GM12878 (cell line): ENCODE results near the gene LCN1. TPM values are rescaled to one million over a fixed set of nuclear protein-coding genes. Genes with fewer than 3 reads are reported as not detected.

ENCODE experiments used
- ATAC-seq: fragments of 200-7000 bp; cut with Tn5 transposase; 3 replicates; pipeline ENCODE4 v1.9.1; 2020; ENCODE audit warnings: mild to moderate bottlenecking, moderate library complexity
- BruUV-seq: library from RNA; stranded (reverse); fragments of 400-500 nt; replicated peaks from 2 replicates; lab custom pipeline; 2021; lab: Mats Ljungman, UMichigan
- CTCF ChIA-PET: fragments of 300-600 bp; sonication (Branson Sonifier 250); formaldehyde crosslinking; extraction: SDS; loops from one replicate; lab custom pipeline; 2021; ENCODE audit warnings: inconsistent platforms; lab: Yijun Ruan, JAX
- POLR2A ChIA-PET: fragments of 350-600 bp; formaldehyde crosslinking; extraction: SDS; loops from one replicate; lab custom pipeline; 2021; ENCODE audit warnings: inconsistent platforms; lab: Charles Lee
- RAD21 ChIA-PET: fragments of 300-600 bp; sonication (Branson Sonifier 250); formaldehyde crosslinking; loops from one replicate; lab custom pipeline; 2023; ENCODE audit warnings: antibody characterized with exemption; ENCODE audit not compliant: unreplicated experiment; lab: Charles Lee
- SMC1A ChIA-PET: fragments of 300-600 bp; sonication (Branson Sonifier 250); formaldehyde crosslinking; loops from one replicate; lab custom pipeline; 2023; ENCODE audit not compliant: unreplicated experiment, uncharacterized antibody; lab: Charles Lee
- DNase-seq: peaks from one replicate; pipeline ENCODE4 v3.0.0-alpha.2; 2011; ENCODE audit warnings: low read depth, low spot score
- FAIRE-seq: peaks from 3 replicates; lab custom pipeline; 2011; peaks lifted over from hg19 to GRCh38; lab: Jason Lieb, UNC
- H2AFZ ChIP-seq: 2 replicates; pipeline ENCODE4 v1.6.0; 2011; ENCODE audit warnings: low read depth, low read length, control low read depth; ENCODE audit not compliant: control insufficient read depth
- H3K27ac ChIP-seq: 2 replicates; pipeline ENCODE4 v1.5.1; 2011; ENCODE audit warnings: control low read depth; ENCODE audit not compliant: control insufficient read depth, insufficient read depth
- H3K27me3 ChIP-seq, 2 experiments: replicated peaks in 1 of 2; 2 replicates each; pipeline versions ENCODE4 v1.6.0 to v1.6.1; 2011; ENCODE audit warnings: low read length in 1 of 2; ENCODE audit not compliant: control insufficient read depth in 2 of 2, insufficient read depth in 2 of 2
- H3K36me3 ChIP-seq, 2 experiments: 2 replicates each; pipeline ENCODE4 v1.5.1; 2011; ENCODE audit warnings: low read length in 1 of 2; ENCODE audit not compliant: control insufficient read depth in 2 of 2, insufficient read depth in 2 of 2
- H3K4me1 ChIP-seq: 2 replicates; pipeline ENCODE4 v1.6.1; 2011; ENCODE audit warnings: mild to moderate bottlenecking, low read length, moderate library complexity, mixed read lengths; ENCODE audit not compliant: control insufficient read depth, insufficient read depth
- H3K4me2 ChIP-seq: 2 replicates; pipeline ENCODE4 v1.6.0; 2011; ENCODE audit warnings: control low read depth; ENCODE audit not compliant: control insufficient read depth, insufficient read depth
- H3K4me3 ChIP-seq: fragments of 200-600 bp; sonication (generic); 2 replicates; pipeline ENCODE4 v1.5.1; 2016
- H3K79me2 ChIP-seq: 2 replicates; pipeline ENCODE4 v1.6.0; 2011; ENCODE audit warnings: low read length; ENCODE audit not compliant: control insufficient read depth, insufficient read depth
- H3K9ac ChIP-seq: 2 replicates; pipeline ENCODE4 v1.8.0; 2011; ENCODE audit warnings: low read length, control low read depth, mixed read lengths; ENCODE audit not compliant: control insufficient read depth, insufficient read depth
- H3K9me3 ChIP-seq: replicated peaks from 3 replicates; pipeline ENCODE4 v1.5.1; 2011; ENCODE audit warnings: mild to moderate bottlenecking, low read length; ENCODE audit not compliant: control insufficient read depth, insufficient read depth
- H4K20me1 ChIP-seq: 2 replicates; pipeline ENCODE4 v1.6.0; 2011; ENCODE audit not compliant: control insufficient read depth, insufficient read depth
- BCL11A ChIP-seq: IDR thresholded peaks from 2 replicates; pipeline ENCODE4 v1.6.1; 2011; ENCODE audit warnings: low read depth, low read length
- CHD4 ChIP-seq: fragments of 200-600 bp; sonication (generic); IDR thresholded peaks from 2 replicates; pipeline ENCODE4 v1.6.1; 2016; ENCODE audit warnings: mild to moderate bottlenecking
- EZH2 ChIP-seq: IDR thresholded peaks from 2 replicates; pipeline ENCODE4 v1.6.1; 2012; ENCODE audit warnings: low read depth, mild to moderate bottlenecking, control low read depth, inconsistent platforms, low read length, borderline replicate concordance; ENCODE audit not compliant: control insufficient read depth
- FOS ChIP-seq: IDR thresholded peaks from 3 replicates; pipeline ENCODE4 v1.6.1; 2011; ENCODE audit warnings: borderline replicate concordance; ENCODE audit not compliant: insufficient read length; ENCODE audit errors: extremely low read depth
- HDAC6 ChIP-seq: fragments of 200-600 bp; sonication (generic); IDR thresholded peaks from one replicate; pipeline ENCODE4 v1.8.0; 2017; ENCODE audit warnings: antibody characterized with exemption; ENCODE audit not compliant: unreplicated experiment
- IRF3 ChIP-seq: fragments of 450-650 bp; IDR thresholded peaks from 2 replicates; pipeline ENCODE4 v1.6.1; 2014; ENCODE audit warnings: mild to moderate bottlenecking
- IRF5 ChIP-seq: fragments of 450-650 bp; IDR thresholded peaks from 2 replicates; pipeline ENCODE4 v1.6.1; 2017; ENCODE audit warnings: borderline replicate concordance
- MTA3 ChIP-seq: IDR thresholded peaks from 2 replicates; pipeline ENCODE4 v1.6.1; 2012; ENCODE audit warnings: low read length, inconsistent platforms, borderline replicate concordance
- MYC ChIP-seq: IDR thresholded peaks from 2 replicates; pipeline ENCODE4 v1.6.1; 2011; ENCODE audit warnings: mild to moderate bottlenecking, low read length, moderate library complexity, inconsistent platforms; ENCODE audit not compliant: insufficient read depth, insufficient replicate concordance, insufficient read length, severe bottlenecking
- NR2C1 ChIP-seq: fragments of 450-650 bp; IDR thresholded peaks from 2 replicates; pipeline ENCODE4 v1.6.1; 2017; ENCODE audit warnings: antibody characterized with exemption, mild to moderate bottlenecking, moderate library complexity
- NR2F1 ChIP-seq: fragments of 450-650 bp; conservative IDR thresholded peaks from 2 replicates; pipeline ENCODE4 v1.6.1; 2017; ENCODE audit warnings: mild to moderate bottlenecking
- SMARCA5 ChIP-seq: fragments of 450-650 bp; IDR thresholded peaks from 2 replicates; pipeline ENCODE4 v1.6.1; 2017; ENCODE audit warnings: mild to moderate bottlenecking
- SUPT20H ChIP-seq: IDR thresholded peaks from 2 replicates; pipeline ENCODE4 v1.6.1; 2011; ENCODE audit warnings: low read depth, mild to moderate bottlenecking, low read length, moderate library complexity, borderline replicate concordance; ENCODE audit not compliant: control insufficient read depth
- TAF1 ChIP-seq: IDR thresholded peaks from 2 replicates; pipeline ENCODE4 v1.6.1; 2011; ENCODE audit warnings: mild to moderate bottlenecking, low read depth, low read length, borderline replicate concordance
- TCF3 ChIP-seq: IDR thresholded peaks from 2 replicates; pipeline ENCODE4 v1.6.1; 2012; ENCODE audit warnings: low read depth, mild to moderate bottlenecking, low read length, borderline replicate concordance; ENCODE audit not compliant: insufficient read depth
- ZNF622 ChIP-seq: fragments of 450-650 bp; IDR thresholded peaks from 2 replicates; pipeline ENCODE4 v1.6.1; 2017; ENCODE audit warnings: mild to moderate bottlenecking, inconsistent platforms
- WGBS: methylation state at CpG from one replicate; pipeline ENCODE4 v1.1.6; 2016; ENCODE audit warnings: low lambda C conversion rate; ENCODE audit not compliant: insufficient replicate concordance, insufficient coverage; ENCODE audit errors: missing lambda C conversion rate; 5-methylcytosine and 5-hydroxymethylcytosine counted together
- in situ Hi-C: fragments of 300-500 bp; cut with MboI; formaldehyde crosslinking; loops from 9 replicates; pipeline ENCODE4 v1.14.3; 2018; ENCODE audit warnings: mixed read lengths
- intact Hi-C: fragments of 100-400 bp; cut with micrococcal nuclease; formaldehyde crosslinking; loops from one replicate; pipeline ENCODE4 v1.14.2; 2022; ENCODE audit not compliant: unreplicated experiment
- polyA plus RNA-seq, 11 experiments: library from polyadenylated mRNA; depleted of rRNA in 4 of 11; unstranded in 6 of 11; stranded (reverse) in 5 of 11; fragments of >200 nt; fragmentation: Nextera tagmentation in 4 of 11; fragmentation: Illumina TruSeq in 1 of 11; extraction: Ambion mirVana in 4 of 11; extraction: Trizol in 1 of 11; gene quantifications; 1 replicate in 1 of 11; 2 replicates in 10 of 11; pipeline versions ENCODE4 v1.2.1 to v1.2.3, GENCODE V29; 2011 to 2016; ENCODE audit warnings: inconsistent platforms in 2 of 11, missing spikeins in 2 of 11, low read depth in 1 of 11
- total RNA-seq, 4 experiments: library from RNA; depleted of rRNA in 3 of 4; stranded (reverse); fragments of >200 nt in 3 of 4; fragmentation: Illumina TruSeq in 1 of 4; extraction: Trizol in 1 of 4; gene quantifications; 2 replicates each; pipeline versions ENCODE4 v1.2.1 to v1.2.3, GENCODE V29; 2013 to 2021
- TF ChIP-seq, protein P1 (sequence below): IDR thresholded peaks from 2 replicates; pipeline ENCODE4 v1.6.1; 2011; ENCODE audit warnings: low read depth, mild to moderate bottlenecking, low read length, moderate library complexity, borderline replicate concordance; ENCODE audit errors: extremely low read depth
- TF ChIP-seq, protein P2 (sequence below): fragments of 450-650 bp; conservative IDR thresholded peaks from 2 replicates; pipeline ENCODE4 v1.6.1; 2017; ENCODE audit warnings: mild to moderate bottlenecking, moderate library complexity

LCN1 gene
- total and polyA plus RNA-seq, 10 of the 15 experiments (the other 5 are each of a cell fraction or from before 2014, with no cell fraction given), result not detected

DNA sequence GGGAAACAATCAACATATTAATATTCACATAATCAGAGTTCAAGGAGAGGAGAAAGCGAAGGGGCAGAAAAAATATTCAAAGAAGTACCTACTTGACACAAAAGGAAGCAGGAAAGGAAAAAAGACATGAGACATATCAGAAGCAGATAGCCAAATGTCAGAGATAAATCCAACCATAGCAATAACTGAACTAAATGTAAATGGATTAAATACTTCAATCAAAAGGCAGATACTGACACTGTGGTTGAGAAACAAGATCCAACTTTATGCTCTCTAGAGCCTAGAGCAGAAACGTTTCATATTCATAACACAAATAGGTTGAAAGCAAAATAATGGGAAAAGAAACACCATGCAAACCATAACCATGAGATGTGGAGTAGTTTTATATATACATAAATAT lies 11.8 kb upstream of the LCN1 start:
- Histone ChIP-seq H2AFZ (no peak overlapping the region), H4K20me1 (no peaks in the 10 kb centered on the region), H3K27ac (no peak overlapping the region), H3K4me2 (no peak overlapping the region), H3K4me3 (no peak overlapping the region), H3K27me3 (no peaks in the 10 kb centered on the region; a peak in 1 of 4 replicates), H3K36me3 (peaks cover 0 to 6% of the 10 kb centered on the region in 2 experiments; a peak in 3 of 4 replicates), H3K9ac (no peak overlapping the region), H3K9me3 (no peaks in the 10 kb centered on the region; the same call in 2 of the 3 replicates), H3K4me1 (no peaks in the 10 kb centered on the region), H3K79me2 (no peaks in the 10 kb centered on the region)
- SMC1A ChIA-PET, result no interaction called here
- in situ Hi-C loops (no loop called here), intact Hi-C loops (no loop called here)
- DNase-seq (no peak), FAIRE-seq (no peak), ATAC-seq (no peak)
- RAD21 ChIA-PET, result no interaction called here
- TF ChIP-seq ZNF622 (no peak), TCF3 (no peak), CHD4 (no peak), IRF5 (no peak), NR2F1 (no peak), MYC (no peak), MTA3 (no peak), NR2C1 (no peak), SMARCA5 (no peak), EZH2 (no peak), HDAC6 (no peak), TAF1 (no peak), BCL11A (no peak), FOS (no peak), IRF3 (no peak), SUPT20H (no peak)
- TF ChIP-seq, protein P1, sequence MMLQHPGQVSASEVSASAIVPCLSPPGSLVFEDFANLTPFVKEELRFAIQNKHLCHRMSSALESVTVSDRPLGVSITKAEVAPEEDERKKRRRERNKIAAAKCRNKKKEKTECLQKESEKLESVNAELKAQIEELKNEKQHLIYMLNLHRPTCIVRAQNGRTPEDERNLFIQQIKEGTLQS, result no peak
- TF ChIP-seq, protein P2, sequence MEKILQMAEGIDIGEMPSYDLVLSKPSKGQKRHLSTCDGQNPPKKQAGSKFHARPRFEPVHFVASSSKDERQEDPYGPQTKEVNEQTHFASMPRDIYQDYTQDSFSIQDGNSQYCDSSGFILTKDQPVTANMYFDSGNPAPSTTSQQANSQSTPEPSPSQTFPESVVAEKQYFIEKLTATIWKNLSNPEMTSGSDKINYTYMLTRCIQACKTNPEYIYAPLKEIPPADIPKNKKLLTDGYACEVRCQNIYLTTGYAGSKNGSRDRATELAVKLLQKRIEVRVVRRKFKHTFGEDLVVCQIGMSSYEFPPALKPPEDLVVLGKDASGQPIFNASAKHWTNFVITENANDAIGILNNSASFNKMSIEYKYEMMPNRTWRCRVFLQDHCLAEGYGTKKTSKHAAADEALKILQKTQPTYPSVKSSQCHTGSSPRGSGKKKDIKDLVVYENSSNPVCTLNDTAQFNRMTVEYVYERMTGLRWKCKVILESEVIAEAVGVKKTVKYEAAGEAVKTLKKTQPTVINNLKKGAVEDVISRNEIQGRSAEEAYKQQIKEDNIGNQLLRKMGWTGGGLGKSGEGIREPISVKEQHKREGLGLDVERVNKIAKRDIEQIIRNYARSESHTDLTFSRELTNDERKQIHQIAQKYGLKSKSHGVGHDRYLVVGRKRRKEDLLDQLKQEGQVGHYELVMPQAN, result no peak
- POLR2A ChIA-PET, result no interaction called here
- CTCF ChIA-PET, result no interaction called here
- WGBS, result 42% methylated on average over 2 of the region's 2 CpGs
- BruUV-seq, result no TSS peak
